Keratinocyte (primary cell): Measurements from ENCODE around the gene CNIH1. TPM values are rescaled to one million over a fixed set of nuclear protein-coding genes. Genes with fewer than 3 reads are reported as not detected.
A peak's percentile ranks its signal among the peaks of the same experiment; 100 is the strongest.

Experiments used
- DNase-seq: peaks from one replicate; pipeline ENCODE4 v3.0.0-alpha.2; 2011; ENCODE audit warnings: low read depth, missing footprints, low spot score
- FAIRE-seq: peaks from 2 replicates; lab custom pipeline; 2011; peaks lifted over from hg19 to GRCh38; lab: Jason Lieb, UNC
- H2AFZ ChIP-seq: 2 replicates; pipeline ENCODE4 v1.6.0; 2012; ENCODE audit warnings: low read length, control low read depth, inconsistent platforms; ENCODE audit not compliant: control insufficient read depth
- H3K27ac ChIP-seq: 2 replicates; pipeline ENCODE4 v1.5.1; 2011; ENCODE audit warnings: low read length; ENCODE audit not compliant: control insufficient read depth, insufficient read depth
- H3K27me3 ChIP-seq: 3 replicates; pipeline ENCODE4 v1.6.0; 2011; ENCODE audit warnings: low read length; ENCODE audit not compliant: control insufficient read depth, insufficient read depth; ENCODE audit errors: extremely low read depth
- H3K36me3 ChIP-seq, 2 experiments: 2 replicates in 1 of 2; 3 replicates in 1 of 2; pipeline ENCODE4 v1.5.1; 2011; ENCODE audit warnings: low read length in 2 of 2, mild to moderate bottlenecking in 1 of 2; ENCODE audit not compliant: control insufficient read depth in 2 of 2, insufficient read depth in 2 of 2; ENCODE audit errors: extremely low read depth in 1 of 2
- H3K4me1 ChIP-seq: 3 replicates; pipeline ENCODE4 v1.5.1; 2011; ENCODE audit warnings: low read length; ENCODE audit not compliant: control insufficient read depth, insufficient read depth; ENCODE audit errors: extremely low read depth
- H3K4me2 ChIP-seq: 3 replicates; pipeline ENCODE4 v1.6.0; 2011; ENCODE audit warnings: low read depth, low read length; ENCODE audit not compliant: control insufficient read depth, insufficient read depth; ENCODE audit errors: extremely low read depth
- H3K4me3 ChIP-seq, 3 experiments: fragments of 200-600 bp in 1 of 3; sonication (generic) in 1 of 3; 2 replicates in 2 of 3; 3 replicates in 1 of 3; pipeline ENCODE4 v1.5.1; 2011 to 2016; ENCODE audit warnings: low read length in 3 of 3, mild to moderate bottlenecking in 3 of 3, control low read depth in 2 of 3, inconsistent platforms in 1 of 3, low read depth in 1 of 3, mixed read lengths in 1 of 3, mixed run types in 1 of 3, moderate library complexity in 1 of 3; ENCODE audit not compliant: control insufficient read depth in 2 of 3, insufficient read depth in 2 of 3; ENCODE audit errors: extremely low read depth in 1 of 3
- H3K79me2 ChIP-seq: 2 replicates; pipeline ENCODE4 v1.6.0; 2012; ENCODE audit warnings: low read length; ENCODE audit not compliant: control insufficient read depth, insufficient read depth
- H3K9ac ChIP-seq: 3 replicates; pipeline ENCODE4 v1.6.0; 2011; ENCODE audit warnings: low read length; ENCODE audit not compliant: control insufficient read depth, insufficient read depth; ENCODE audit errors: extremely low read depth
- H3K9me1 ChIP-seq: 3 replicates; pipeline ENCODE4 v1.6.0; 2011; ENCODE audit warnings: low read length; ENCODE audit not compliant: control insufficient read depth, insufficient read depth; ENCODE audit errors: extremely low read depth
- H3K9me3 ChIP-seq: 2 replicates; pipeline ENCODE4 v1.5.1; 2012; ENCODE audit warnings: low read depth, low read length; ENCODE audit not compliant: control insufficient read depth
- H4K20me1 ChIP-seq: 3 replicates; pipeline ENCODE4 v1.6.0; 2011; ENCODE audit warnings: low read length; ENCODE audit not compliant: control insufficient read depth, insufficient read depth; ENCODE audit errors: extremely low read depth
- EZH2 ChIP-seq: IDR thresholded peaks from one replicate; pipeline ENCODE4 v1.6.1; 2012; ENCODE audit warnings: inconsistent platforms, mild to moderate bottlenecking, low read length, moderate library complexity
- dilution Hi-C: fragments of 300-500 bp; cut with MboI; formaldehyde crosslinking; loops from one replicate; pipeline ENCODE4 v1.7.0; 2020; ENCODE audit warnings: low sequenced_read_pairs; ENCODE audit not compliant: extremely low pct_ligation_motif_present
- polyA plus RNA-seq, 5 experiments: library from polyadenylated mRNA; depleted of rRNA in 3 of 5; stranded (reverse) in 3 of 5; stranded (forward) in 1 of 5; unstranded in 1 of 5; fragments of >200 nt; gene quantifications; 1 replicate in 1 of 5; 2 replicates in 3 of 5; 3 replicates in 1 of 5; pipeline versions ENCODE4 v1.2.1 to v1.2.3, GENCODE V29; 2011 to 2012; ENCODE audit warnings: missing spikeins in 2 of 5, low read depth in 1 of 5, low replicate concordance in 1 of 5
- TF ChIP-seq, protein P1 (sequence below), 3 experiments: IDR thresholded peaks in 1 of 3; conservative IDR thresholded peaks in 1 of 3; optimal IDR thresholded peaks in 1 of 3; 2 replicates in 2 of 3; 3 replicates in 1 of 3; pipeline versions ENCODE3 to v1.5.1; 2011; ENCODE audit warnings: low read length in 3 of 3, mild to moderate bottlenecking in 3 of 3, moderate library complexity in 2 of 3, control low read depth in 1 of 3, inconsistent platforms in 1 of 3; ENCODE audit not compliant: insufficient read depth in 2 of 3; ENCODE audit errors: extremely low read depth in 1 of 3

CNIH1 gene
- polyA plus RNA-seq, 1 donor (not counting 4 experiments of a cell fraction or from before 2014, with no cell fraction given), result 322 TPM

- Histone ChIP-seq H3K4me3 (peak overlapping the region in 2 of 3 experiments; percentile 46 to 65), H3K79me2 (peaks cover 34% of the 10 kb centered on the region), H3K27ac (no peak overlapping the region), H3K4me1 (peaks cover 22% of the 10 kb centered on the region), H2AFZ (peak overlapping the region; percentile 82), H3K36me3 (no peaks in the 10 kb centered on the region), H3K9me1 (no peaks in the 10 kb centered on the region), H3K9ac (peak overlapping the region; percentile 97), H3K4me2 (peak overlapping the region; percentile 95), H3K9me3 (no peaks in the 10 kb centered on the region), H4K20me1 (no peaks in the 10 kb centered on the region), H3K27me3 (no peaks in the 10 kb centered on the region)
- no peak for TF ChIP-seq EZH2
- TF ChIP-seq, protein P1, sequence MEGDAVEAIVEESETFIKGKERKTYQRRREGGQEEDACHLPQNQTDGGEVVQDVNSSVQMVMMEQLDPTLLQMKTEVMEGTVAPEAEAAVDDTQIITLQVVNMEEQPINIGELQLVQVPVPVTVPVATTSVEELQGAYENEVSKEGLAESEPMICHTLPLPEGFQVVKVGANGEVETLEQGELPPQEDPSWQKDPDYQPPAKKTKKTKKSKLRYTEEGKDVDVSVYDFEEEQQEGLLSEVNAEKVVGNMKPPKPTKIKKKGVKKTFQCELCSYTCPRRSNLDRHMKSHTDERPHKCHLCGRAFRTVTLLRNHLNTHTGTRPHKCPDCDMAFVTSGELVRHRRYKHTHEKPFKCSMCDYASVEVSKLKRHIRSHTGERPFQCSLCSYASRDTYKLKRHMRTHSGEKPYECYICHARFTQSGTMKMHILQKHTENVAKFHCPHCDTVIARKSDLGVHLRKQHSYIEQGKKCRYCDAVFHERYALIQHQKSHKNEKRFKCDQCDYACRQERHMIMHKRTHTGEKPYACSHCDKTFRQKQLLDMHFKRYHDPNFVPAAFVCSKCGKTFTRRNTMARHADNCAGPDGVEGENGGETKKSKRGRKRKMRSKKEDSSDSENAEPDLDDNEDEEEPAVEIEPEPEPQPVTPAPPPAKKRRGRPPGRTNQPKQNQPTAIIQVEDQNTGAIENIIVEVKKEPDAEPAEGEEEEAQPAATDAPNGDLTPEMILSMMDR (optimal IDR thresholded peaks at IDR 0.05 in 1 of 3, IDR thresholded peaks at IDR 0.05 in 1 of 3, conservative IDR thresholded peaks at IDR 0.05 in 1 of 3; ENCODE audit: extremely low read depth in 1 of 3, insufficient read depth in 2 of 3, low read length in 3 of 3), result no peak
- DNase-seq (no peak), FAIRE-seq (no peak)
- dilution Hi-C loops, result no loop called here
These were observed 48.7 kb upstream of the CNIH1 start for GRCh38 chr14:54489731-54490444.

DNA sequence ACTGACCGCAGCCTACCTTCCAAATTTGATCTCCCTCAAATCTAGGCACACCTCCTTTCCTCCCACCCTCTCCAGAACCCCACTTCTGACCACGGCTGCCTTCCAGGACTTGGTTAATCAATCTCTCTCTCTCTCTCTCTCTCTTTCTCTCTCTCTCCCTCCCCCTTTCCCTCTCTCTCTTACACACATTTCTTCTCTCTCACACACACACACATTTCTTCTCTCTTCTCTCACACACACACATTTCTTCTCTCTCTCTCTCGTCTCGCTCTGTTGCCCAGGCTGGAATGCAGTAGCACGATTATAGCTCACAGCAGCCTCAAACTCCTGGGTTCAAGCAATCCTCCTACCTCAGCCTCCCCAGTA is 48.1 kb upstream of the CNIH1 start:
- peak overlapping the region; percentile 46 to 68 (median 65) for H3K4me3 ChIP-seq
- H3K79me2 ChIP-seq, result peaks cover 40% of the 10 kb centered on the region
- H3K36me3 ChIP-seq, result no peaks in the 10 kb centered on the region
- DNase-seq (no peak), FAIRE-seq (no peak)
- dilution Hi-C loops, result no loop called here
- TF ChIP-seq, protein P1 (optimal IDR thresholded peaks at IDR 0.05 in 1 of 3, IDR thresholded peaks at IDR 0.05 in 1 of 3, conservative IDR thresholded peaks at IDR 0.05 in 1 of 3; ENCODE audit: extremely low read depth in 1 of 3, insufficient read depth in 2 of 3, low read length in 3 of 3), result no peak
- no peak for TF ChIP-seq EZH2
- no peaks in the 10 kb centered on the region for H4K20me1 ChIP-seq
- peak overlapping the region; percentile 82 for H2AFZ ChIP-seq
- no peaks in the 10 kb centered on the region for H3K9me3 ChIP-seq
- H3K27ac ChIP-seq, result peak overlapping the region; percentile 50
- H3K9ac ChIP-seq, result peak overlapping the region; percentile 97
- H3K9me1 ChIP-seq, result no peaks in the 10 kb centered on the region
- peaks cover 22% of the 10 kb centered on the region for H3K4me1 ChIP-seq
- H3K4me2 ChIP-seq, result peak overlapping the region; percentile 95
- no peaks in the 10 kb centered on the region for H3K27me3 ChIP-seq
